OCI-LY3 (cell line): Measurements from ENCODE around the gene ACTRT2.

Source experiments
- EZH2phosphoT487 ChIP-seq: fragments of 200-600 bp; shearing (Covaris generic); IDR thresholded peaks from 2 replicates; pipeline ENCODE4 v1.6.1; 2018; ENCODE audit warnings: antibody characterized with exemption, mixed run types, low read depth
- TF ChIP-seq, protein P1 (sequence below): fragments of 200-600, 300-600 bp; sonication (generic); IDR thresholded peaks from 2 replicates; pipeline ENCODE4 v1.5.1; 2014; ENCODE audit warnings: antibody characterized with exemption, low read length, low read depth

DNA sequence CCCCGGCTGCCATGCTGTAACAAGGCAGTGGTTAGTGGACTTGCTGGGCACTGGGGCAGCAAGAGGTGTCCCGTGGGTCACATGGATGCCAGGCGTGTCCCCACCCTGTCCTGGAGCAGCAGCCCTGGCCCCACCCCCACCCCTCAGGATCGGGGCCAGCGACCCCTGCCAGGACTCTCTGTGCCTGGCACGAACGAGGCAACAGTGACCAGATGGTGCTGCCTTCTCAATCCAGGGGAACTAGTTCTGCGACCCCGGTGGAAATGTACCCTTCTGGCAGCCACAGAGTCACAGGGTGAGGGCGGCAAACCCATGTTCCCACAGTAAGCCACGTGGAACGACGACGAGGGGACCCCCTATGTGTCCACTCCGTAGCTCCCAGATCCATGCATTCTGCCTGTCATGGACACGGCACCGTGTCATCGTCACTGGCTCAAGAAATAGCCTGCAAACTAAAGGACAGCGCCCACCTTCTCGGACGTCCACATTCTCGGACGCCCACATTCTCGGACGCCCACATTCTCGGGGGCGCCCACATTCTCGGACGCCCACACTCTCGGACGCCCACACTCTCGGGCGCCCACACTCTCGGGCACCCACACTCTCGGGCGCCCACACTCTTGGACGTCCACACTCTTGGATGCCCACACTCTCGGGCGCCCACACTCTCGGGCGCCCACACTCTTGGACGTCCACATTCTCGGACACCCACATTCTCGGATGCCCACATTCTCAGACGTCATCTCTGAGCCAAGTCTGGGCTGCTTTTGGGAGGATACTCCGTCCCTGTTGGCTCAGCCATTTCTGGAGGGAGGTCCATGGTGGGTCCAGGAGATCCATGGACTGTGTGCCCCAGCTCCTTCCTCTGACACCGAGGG, 19.6 kb upstream of the ACTRT2 start:
- TF ChIP-seq, protein P1, sequence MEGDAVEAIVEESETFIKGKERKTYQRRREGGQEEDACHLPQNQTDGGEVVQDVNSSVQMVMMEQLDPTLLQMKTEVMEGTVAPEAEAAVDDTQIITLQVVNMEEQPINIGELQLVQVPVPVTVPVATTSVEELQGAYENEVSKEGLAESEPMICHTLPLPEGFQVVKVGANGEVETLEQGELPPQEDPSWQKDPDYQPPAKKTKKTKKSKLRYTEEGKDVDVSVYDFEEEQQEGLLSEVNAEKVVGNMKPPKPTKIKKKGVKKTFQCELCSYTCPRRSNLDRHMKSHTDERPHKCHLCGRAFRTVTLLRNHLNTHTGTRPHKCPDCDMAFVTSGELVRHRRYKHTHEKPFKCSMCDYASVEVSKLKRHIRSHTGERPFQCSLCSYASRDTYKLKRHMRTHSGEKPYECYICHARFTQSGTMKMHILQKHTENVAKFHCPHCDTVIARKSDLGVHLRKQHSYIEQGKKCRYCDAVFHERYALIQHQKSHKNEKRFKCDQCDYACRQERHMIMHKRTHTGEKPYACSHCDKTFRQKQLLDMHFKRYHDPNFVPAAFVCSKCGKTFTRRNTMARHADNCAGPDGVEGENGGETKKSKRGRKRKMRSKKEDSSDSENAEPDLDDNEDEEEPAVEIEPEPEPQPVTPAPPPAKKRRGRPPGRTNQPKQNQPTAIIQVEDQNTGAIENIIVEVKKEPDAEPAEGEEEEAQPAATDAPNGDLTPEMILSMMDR: no peak
- TF ChIP-seq EZH2phosphoT487: no peak
